ENCODE results near the gene C5orf22. TPM values are rescaled to one million over a fixed set of nuclear protein-coding genes. Genes with fewer than 3 reads are reported as not detected.
"Not testable (repeated sequence)": the region's sequence is repeated elsewhere in the genome, so short reads cannot be mapped to it uniquely, and the experiment has no call there.

C5orf22 gene
- total RNA-seq, 1 donor from 2014 or later: 25.0 TPM

DNA sequence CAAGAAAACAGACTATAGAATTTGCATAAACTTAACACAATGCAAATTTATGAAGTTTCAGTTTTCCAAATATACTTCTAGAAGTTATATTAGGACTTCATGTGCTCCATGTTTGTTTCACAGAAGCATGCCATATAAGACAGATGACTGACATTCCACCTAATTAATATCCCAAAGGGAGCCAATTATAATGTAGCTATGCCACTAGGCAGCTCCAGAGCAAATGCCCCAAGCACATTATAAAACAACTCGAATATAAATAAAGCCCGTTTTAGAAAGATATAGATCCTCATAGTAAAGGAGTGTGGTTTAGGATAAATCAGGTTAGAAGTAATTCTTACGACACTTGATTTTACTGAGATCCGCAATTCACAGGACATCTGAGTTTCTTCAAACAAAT, 9.1 kb upstream of the C5orf22 start:
- no peak overlapping the region for H3K4me3 ChIP-seq (ENCODE audit: low read depth, low read length)
- no peak for DNase-seq (ENCODE audit: low read depth)
- TF ChIP-seq, protein P1, sequence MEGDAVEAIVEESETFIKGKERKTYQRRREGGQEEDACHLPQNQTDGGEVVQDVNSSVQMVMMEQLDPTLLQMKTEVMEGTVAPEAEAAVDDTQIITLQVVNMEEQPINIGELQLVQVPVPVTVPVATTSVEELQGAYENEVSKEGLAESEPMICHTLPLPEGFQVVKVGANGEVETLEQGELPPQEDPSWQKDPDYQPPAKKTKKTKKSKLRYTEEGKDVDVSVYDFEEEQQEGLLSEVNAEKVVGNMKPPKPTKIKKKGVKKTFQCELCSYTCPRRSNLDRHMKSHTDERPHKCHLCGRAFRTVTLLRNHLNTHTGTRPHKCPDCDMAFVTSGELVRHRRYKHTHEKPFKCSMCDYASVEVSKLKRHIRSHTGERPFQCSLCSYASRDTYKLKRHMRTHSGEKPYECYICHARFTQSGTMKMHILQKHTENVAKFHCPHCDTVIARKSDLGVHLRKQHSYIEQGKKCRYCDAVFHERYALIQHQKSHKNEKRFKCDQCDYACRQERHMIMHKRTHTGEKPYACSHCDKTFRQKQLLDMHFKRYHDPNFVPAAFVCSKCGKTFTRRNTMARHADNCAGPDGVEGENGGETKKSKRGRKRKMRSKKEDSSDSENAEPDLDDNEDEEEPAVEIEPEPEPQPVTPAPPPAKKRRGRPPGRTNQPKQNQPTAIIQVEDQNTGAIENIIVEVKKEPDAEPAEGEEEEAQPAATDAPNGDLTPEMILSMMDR (conservative IDR thresholded peaks at IDR 0.05; ENCODE audit: low read depth, low read length): no peak

DNA sequence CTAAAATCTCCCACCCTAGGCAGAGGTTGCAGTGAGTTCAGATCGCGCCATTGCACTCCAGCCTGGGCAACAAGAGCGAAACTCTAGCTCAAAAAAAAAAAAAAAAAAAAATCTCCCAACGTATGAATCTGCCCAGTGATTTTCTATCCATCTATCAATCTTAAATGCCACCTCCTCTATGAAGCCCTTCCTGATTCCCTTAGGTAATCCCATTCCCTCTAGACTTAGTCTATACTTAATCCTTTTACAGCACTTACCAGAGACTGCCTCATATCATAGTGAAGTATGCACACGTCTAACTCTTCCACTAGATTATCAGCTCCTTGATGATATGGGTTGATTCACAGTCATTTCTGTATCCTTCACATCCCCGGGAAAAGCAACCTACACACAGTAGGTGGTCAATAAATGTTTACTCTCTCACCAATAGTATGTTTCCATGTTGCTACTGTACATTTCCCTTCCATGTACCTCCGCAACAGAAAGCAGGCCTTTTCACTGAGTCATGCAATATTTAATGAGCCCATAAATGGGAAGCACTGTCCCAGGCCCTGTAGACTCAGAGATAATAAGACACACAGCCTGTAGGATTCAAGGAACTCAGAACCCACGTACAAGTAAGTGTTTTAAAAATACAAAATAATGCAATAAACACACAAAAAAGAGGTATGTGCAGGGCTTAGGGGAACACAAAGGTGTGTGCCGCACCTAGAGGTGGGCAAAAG, 1.4 kb upstream of the C5orf22 start:
- no peak for DNase-seq (ENCODE audit: low read depth)
- TF ChIP-seq, protein P1 (conservative IDR thresholded peaks at IDR 0.05; ENCODE audit: low read depth, low read length): no peak
- peak overlapping the region; percentile 99 for H3K4me3 ChIP-seq (ENCODE audit: low read depth, low read length)

DNA sequence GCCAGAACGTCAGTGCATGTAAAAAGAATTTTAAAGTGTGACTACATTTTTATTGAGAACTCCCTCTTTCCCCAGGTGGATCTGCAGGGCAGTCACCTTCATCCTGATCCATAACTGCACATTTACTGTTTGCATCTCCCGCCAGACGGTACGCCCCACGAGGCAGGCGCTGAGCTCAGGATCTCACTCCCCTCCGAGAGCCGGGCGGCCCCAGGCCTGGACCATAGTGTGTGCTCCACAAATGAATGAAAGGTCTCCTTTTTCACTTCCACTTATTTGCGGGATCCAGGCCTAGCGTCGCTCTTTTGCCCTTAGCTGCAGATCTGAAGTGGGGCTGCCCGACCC, 586 bp upstream of the C5orf22 start:
- H3K4me3 ChIP-seq (ENCODE audit: low read depth, low read length): peak overlapping the region; percentile 99
- TF ChIP-seq, protein P1 (conservative IDR thresholded peaks at IDR 0.05; ENCODE audit: low read depth, low read length): no peak
- DNase-seq (ENCODE audit: low read depth): no peak

DNA sequence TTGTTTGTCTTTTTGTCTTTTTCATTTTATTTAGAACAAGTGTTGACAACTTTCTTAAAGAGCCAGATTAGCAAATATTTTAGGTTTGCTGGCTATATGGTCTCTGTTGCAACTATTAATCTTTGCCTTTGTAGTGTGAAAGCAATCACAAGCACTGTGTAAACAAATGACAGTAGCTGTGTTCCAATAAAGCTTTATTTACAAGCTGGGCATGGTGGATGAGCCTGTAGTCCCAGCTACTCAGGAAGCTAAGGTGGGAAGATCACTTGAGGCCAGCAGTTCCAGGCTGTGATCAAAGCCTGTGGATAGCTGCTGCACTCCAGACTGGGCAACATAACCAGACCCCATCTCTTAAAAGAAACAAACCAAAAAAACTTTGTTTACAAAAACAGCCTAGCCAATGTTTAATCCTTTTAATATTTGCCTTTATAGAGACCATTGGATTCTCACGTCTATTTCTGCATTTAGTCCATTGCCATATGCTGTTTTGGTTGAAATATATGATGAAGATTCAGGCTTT, 2.5 kb downstream of the C5orf22 start:
- H3K4me3 ChIP-seq (ENCODE audit: low read depth, low read length): no peak overlapping the region
- no peak for DNase-seq (ENCODE audit: low read depth)
- TF ChIP-seq, protein P1 (conservative IDR thresholded peaks at IDR 0.05; ENCODE audit: low read depth, low read length): no peak

DNA sequence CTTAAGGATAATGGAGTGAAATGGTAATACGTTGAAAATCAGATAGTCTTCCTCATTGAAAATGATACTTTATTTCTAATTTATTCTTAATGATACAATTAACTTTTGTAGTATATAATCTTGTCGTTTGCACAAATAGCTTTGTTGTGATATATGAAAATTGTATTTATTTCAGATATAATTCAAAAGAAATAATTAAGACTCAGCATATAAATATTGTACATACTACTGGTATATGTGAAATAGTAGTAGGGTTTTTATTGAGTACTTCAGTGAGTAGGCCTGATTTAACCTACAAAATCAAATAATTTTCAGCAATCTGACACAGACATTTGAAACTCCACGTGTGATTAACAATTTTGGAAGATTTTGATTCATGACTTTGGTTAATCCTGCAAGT, 4.8 kb downstream of the C5orf22 start:
- DNase-seq (ENCODE audit: low read depth): no peak
- TF ChIP-seq, protein P1 (conservative IDR thresholded peaks at IDR 0.05; ENCODE audit: low read depth, low read length): no peak
- H3K4me3 ChIP-seq (ENCODE audit: low read depth, low read length): no peak overlapping the region

DNA sequence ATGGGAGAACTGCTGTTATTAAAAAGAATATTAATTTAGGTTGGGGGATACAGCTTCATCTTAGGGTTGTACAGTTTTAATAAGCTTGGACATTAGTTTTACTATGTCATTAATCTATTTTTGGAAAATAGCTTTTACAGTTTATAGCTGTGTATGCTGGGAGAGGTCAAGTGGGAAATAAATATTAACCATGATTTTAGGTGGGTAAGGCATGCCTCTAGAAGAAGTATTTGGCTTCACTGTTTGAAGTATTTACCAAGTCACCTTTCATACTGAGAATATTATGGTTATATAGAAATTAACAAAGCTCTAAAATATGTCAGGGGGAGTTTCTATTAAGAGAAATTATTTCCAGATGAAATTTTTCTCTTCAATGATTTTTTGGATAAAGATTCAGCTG, 5.2 kb downstream of the C5orf22 start:
- TF ChIP-seq, protein P1 (conservative IDR thresholded peaks at IDR 0.05; ENCODE audit: low read depth, low read length): no peak
- DNase-seq (ENCODE audit: low read depth): no peak
- H3K4me3 ChIP-seq (ENCODE audit: low read depth, low read length): no peak overlapping the region

DNA sequence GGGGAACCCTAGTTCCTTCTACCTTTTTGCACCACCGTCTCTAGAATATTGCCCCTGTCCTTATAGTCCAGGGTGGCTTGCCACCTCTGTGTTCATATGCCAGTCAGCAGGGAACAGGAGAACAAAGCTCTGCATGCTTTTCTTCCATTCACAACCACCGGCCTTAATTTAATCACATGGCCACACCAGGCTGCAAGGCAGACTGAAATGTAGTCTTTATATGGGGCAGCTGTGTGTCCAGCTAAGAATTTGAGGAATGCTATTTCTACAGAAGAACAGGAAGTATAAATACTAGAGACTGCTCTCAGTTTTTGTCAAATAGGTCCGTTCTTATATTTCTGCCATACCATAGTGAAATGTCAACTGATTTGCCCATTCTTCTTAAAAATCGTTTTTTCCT, 5.8 kb downstream of the C5orf22 start:
- TF ChIP-seq, protein P1 (conservative IDR thresholded peaks at IDR 0.05; ENCODE audit: low read depth, low read length): no peak
- no peak for DNase-seq (ENCODE audit: low read depth)
- no peak overlapping the region for H3K4me3 ChIP-seq (ENCODE audit: low read depth, low read length)

DNA sequence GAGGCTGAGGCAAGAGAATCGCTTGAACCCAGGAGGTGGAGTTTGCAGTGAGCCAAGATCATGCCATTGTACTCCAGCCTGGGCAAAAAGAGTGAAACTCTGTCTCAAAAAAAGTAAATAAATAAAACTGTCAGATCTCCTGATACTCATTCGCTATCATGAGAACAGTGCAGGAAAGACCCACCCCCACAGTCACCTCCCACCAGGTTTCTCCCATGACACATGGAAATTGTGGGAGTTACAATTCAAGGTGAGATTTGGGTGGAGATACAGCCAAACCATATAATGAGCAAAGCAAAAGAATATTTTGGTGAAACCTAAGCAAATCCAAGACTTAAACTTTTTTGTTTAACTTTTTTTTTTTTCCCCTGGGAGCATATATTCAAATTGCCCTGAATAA, 17.0 kb downstream of the C5orf22 start:
- not testable (repeated sequence) for H3K4me3 ChIP-seq (ENCODE audit: low read depth, low read length)

More for the DNA sequence above, 17.0 kb downstream of the C5orf22 start:
- DNase-seq (ENCODE audit: low read depth): not testable (repeated sequence)
